ENCODE measurements around the gene RAX2.
"Not testable (repeated sequence)": the region's sequence is repeated elsewhere in the genome, so short reads cannot be mapped to it uniquely, and the experiment has no call there.

RAX2 gene

GRCh38 chr19:3757705-3758104 is 14.3 kb downstream of the RAX2 start:
- DNase-seq = not testable (repeated sequence)

DNA sequence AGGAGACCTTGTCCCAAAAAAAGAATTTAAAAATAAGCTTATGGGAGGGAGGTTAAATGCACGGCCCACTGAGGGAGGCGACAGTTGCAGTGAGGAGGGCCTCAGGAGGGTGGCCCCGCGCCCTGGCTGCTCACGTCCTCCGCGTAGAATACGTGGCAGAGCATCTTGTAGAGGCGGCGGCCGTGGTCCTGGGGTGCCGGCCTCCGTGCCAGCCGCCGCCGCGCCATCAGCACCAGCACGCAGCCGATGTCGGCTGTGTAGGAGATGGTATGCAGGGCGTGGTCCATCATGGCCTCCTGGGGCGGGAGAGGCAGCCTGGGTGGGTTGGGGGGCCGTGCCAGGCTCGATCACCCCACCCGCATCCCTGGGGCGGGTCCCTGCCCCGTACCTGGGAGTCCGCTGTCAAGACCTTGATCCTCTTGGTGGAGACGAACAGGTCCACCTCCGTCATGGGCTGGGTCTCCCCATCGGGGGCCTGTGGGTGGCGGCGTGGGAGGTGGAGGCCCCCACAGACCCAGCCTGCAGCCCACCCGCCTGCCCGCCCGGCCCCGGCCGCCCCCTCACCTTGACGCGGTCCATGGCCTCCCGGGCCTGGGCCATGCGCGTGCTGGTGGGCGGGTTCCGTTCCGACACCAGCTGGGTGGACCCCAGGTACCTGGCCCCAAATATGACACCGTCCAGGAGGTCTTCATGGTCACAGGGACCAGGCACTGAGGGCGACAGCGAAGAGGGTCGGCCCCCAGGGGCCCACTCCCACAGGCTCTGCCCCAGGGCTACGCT is 18.2 kb downstream of the RAX2 start:
- DNase-seq = no peak

- no peak for DNase-seq
These were observed 19.5 kb downstream of the RAX2 start for GRCh38 chr19:3752492-3752891.

- DNase-seq = no peak
These were observed 20.8 kb downstream of the RAX2 start for GRCh38 chr19:3751236-3751635.

- DNase-seq = no peak
These were observed 21.8 kb downstream of the RAX2 start for GRCh38 chr19:3750211-3750610.

DNA sequence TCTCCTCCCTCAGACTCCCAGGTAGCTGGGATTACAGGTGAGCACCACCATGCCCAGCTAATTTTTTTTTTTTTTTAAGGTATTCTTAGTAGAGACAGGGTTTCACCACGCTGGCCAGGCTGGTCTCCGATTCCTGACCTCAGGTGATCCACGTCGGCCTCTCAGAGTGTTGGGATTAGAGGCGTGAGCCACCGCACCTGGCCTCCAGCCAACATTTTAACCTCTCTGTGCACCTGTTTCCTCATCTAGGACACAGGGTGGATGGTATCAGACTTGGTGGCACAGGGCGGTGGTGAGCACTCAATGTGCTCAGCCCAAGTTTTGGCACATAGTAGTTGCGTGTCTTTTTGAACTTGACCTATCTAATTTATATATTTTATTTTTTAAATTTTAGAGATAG is 23.1 kb downstream of the RAX2 start:
- no peak for DNase-seq

DNA sequence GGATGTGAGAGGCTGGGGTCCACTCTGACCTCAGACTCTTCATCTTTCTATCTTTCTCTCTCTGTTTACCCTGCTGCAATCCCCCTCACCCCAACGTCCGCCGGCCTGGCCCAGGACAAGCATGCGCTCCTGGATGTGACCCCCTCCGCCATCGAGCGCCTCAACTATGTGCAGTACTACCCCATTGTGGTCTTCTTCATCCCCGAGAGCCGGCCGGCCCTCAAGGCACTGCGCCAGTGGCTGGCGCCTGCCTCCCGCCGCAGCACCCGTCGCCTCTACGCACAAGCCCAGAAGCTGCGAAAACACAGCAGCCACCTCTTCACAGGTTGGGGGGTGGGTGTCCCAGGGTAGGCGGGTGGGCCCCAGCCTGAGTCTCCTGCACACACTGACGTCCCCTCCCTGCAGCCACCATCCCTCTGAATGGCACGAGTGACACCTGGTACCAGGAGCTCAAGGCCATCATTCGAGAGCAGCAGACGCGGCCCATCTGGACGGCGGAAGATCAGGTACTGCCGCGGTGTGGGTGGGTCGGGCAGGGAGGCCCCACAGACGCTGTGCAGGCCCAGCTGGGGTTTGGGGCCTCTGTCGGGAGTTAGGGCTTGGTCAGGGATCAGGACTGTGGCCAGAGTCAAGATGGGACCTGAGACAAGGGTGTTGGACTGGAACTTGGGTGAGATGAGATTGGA is 25.5 kb downstream of the RAX2 start:
- no peak for DNase-seq

- DNase-seq = no peak
These were observed 26.5 kb downstream of the RAX2 start for GRCh38 chr19:3745363-3746045.

GRCh38 chr19:3743486-3743885 is 28.5 kb downstream of the RAX2 start:
- DNase-seq = no peak

GRCh38 chr19:3740431-3740830 is 31.6 kb downstream of the RAX2 start:
- DNase-seq = no peak

DNA sequence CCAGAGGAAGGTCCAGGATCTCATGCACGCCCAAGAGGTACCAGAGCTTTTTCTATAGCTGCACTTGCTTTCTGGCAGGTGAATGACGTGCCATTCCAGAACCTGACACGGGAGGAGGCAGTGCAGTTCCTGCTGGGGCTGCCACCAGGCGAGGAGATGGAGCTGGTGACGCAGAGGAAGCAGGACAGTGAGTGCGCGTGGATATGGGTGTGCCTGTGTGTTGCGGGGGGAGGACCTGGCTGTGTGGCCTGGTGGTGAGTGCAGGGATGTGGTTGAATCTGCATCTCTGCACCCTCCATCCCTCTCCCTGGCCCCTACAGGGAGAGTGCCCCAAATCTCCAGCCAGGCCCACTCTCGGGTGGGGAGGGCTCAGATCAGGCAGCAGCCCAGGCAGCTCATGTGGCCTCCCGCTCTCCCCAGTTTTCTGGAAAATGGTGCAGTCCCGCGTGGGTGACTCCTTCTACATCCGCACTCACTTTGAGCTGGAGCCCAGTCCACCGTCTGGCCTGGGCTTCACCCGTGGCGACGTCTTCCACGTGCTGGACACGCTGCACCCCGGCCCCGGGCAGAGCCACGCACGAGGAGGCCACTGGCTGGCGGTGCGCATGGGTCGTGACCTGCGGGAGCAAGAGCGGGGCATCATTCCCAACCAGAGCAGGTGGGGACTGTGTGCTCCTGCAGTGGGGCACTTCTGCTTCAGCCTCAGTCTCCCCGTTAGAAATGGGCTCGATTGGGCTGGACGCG is 33.4 kb downstream of the RAX2 start:
- no peak for DNase-seq

DNA sequence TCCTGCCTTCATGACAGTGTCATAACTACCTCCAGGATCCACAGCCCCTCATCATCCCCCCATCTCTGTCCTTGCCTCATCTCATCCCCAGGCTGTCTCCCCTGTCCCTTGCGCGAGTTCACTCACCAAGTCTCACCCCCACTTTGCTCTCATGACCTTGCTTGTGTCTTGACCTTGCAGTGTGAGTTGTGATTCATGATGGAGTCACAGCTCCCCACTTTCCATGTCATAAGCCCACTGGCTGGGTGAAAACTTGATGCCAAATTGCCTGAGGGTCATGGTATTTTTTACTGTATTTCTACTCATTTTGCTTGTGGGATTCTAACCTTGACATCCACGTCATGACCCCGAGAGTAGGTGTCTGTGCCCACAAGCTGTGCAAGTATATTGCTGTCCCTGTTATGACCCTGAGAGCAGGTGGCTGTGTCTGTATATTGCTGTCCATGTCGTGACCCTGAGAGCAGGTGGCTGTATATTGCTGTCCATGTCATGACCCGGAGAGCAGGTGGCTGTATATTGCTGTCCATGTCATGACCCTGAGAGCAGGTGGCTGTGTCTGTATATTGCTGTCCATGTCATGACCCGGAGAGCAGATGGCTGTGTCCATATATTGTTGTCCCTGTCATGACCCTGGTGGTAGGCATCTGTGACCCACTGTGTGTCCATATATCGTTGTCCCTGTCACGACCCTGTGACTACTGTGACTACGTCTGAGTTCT is 34.4 kb downstream of the RAX2 start:
- no peak for DNase-seq

GRCh38 chr19:3736106-3736724 is 35.8 kb downstream of the RAX2 start:
- no peak for DNase-seq

GRCh38 chr19:3734310-3734600 is 37.8 kb downstream of the RAX2 start:
- no peak for DNase-seq

DNA sequence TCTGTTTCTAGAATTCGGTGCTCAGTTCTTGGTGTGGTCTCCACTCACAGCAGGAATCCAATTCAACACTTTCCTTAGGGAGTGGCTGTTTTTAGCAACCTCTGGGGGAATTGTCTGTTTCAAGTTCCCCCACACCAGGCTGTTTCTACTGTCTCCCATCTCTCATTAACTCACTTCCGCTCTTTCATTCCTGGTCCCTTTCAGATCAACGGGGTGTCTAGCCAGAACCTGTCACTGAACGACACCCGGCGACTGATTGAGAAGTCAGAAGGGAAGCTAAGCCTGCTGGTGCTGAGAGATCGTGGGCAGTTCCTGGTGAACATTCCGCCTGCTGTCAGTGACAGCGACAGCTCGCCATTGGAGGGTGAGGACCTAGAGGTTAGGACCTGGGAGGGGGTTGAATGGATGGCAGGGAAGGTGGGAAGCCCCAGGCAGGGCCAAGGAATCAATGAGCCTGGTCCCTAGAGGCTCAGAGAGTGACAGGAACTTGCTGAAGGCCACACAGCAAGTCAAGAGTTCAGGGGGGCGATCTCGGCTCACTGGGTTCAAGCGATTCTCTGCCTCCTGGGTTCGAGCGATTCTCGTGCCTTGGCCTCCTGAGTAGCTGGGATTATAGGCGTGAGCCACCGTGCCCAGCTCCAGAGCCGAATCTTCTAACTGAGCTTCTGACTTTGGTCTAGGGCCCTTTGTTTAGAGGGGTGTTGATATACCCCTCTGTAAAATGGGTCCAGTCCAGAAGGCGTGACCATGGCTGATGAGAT is 38.3 kb downstream of the RAX2 start:
- DNase-seq = no peak

- DNase-seq = no peak
These were observed 39.9 kb downstream of the RAX2 start for GRCh38 chr19:3732108-3732507.

DNA sequence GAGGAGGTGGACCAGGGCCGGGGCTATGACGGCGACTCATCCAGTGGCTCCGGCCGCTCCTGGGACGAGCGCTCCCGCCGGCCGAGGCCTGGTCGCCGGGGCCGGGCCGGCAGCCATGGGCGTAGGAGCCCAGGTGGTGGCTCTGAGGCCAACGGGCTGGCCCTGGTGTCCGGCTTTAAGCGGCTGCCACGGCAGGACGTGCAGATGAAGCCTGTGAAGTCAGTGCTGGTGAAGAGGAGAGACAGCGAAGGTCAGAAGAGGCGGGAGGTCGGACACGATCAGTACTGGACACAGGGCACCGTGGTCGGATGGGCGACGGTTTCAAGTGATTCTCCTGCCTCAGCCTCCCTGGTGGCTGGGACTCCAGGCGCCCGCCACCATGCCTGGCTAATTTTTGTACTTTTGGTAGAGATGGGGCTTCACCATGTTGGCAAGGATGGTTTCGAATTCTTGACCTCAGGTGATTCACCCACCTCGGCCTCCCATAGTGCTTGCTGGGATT is 41.5 kb downstream of the RAX2 start:
- DNase-seq = no peak

DNA sequence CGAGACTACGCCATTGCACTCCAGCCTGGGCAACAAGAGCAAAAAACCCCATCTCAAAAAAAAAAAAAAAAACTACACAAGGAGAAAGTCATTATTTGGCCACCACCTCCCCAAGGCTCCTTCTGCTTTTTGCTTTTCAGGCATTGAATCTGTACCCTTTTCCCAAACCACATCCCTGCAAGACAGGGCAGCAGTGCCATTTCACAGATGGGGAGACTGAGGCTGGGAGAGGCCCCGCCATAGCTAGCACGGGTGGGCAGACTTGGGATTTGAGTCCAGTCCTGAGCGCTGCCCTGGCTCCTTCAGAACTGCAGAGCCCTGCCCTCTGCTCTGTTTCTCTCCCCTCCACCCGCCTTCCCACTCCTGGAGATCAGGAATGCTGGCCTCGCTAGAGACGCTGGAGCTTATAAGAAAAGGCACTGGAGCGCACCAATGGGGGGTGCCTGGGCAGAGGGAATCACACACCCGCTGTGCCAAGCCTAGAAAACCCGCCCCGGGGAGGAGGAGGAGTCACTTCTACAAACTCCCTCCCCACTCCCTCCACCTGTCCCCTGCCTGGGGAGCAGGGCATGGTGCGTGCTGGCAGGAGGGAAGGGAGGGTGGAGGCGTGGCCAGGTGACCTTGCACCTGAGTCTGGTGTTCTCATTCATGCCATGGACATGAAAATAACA is 46.3 kb downstream of the RAX2 start:
- no peak for DNase-seq

- DNase-seq = no peak
These were observed 46.9 kb downstream of the RAX2 start for GRCh38 chr19:3725121-3725520.

- DNase-seq = no peak
These were observed 48.1 kb downstream of the RAX2 start for GRCh38 chr19:3723883-3724282.

DNA sequence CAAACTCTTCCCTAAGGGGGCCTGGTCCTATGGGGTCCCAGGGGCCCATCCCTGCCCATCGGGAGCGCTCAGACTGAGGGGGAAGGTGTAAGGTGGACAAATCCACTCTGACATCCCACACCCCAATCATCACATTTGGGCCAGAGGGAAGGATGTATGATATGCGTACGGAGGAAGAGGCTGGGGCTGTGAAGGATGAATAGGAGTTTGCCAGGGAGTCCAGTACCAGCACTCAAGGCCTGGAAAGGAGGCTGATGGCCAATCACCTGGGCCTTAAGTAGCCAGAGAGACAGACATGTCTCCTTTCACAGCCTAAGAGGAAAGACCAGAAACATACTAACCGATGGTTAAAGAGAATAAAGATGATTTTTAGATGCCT is 48.9 kb downstream of the RAX2 start:
- DNase-seq = no peak

All from amniotic stem cell (primary cell).